Neural cell (in vitro differentiated cells): ENCODE measurements around the gene PIK3C2G.

Source experiments
- CTCF ChIP-seq: fragments of 450-650 bp; IDR thresholded peaks from 2 replicates; pipeline ENCODE4 v1.5.1; 2014; ENCODE audit warnings: antibody characterized with exemption, mild to moderate bottlenecking, moderate library complexity; ENCODE audit not compliant: poor library complexity, severe bottlenecking
- EP300 ChIP-seq: fragments of 450-650 bp; conservative IDR thresholded peaks from 2 replicates; pipeline ENCODE4 v1.6.1; 2014; ENCODE audit warnings: antibody characterized with exemption, mild to moderate bottlenecking, moderate library complexity; ENCODE audit not compliant: poor library complexity, severe bottlenecking
- POLR2AphosphoS5 ChIP-seq: IDR thresholded peaks from 2 replicates; pipeline ENCODE4 v1.6.1; 2012
- RAD21 ChIP-seq: fragments of 450-650 bp; conservative IDR thresholded peaks from 2 replicates; pipeline ENCODE4 v1.6.1; 2014; ENCODE audit warnings: antibody characterized with exemption, mild to moderate bottlenecking, moderate library complexity
- REST ChIP-seq: IDR thresholded peaks from 2 replicates; pipeline ENCODE4 v1.6.1; 2012; ENCODE audit warnings: borderline replicate concordance
- SMC3 ChIP-seq: fragments of 450-650 bp; conservative IDR thresholded peaks from 2 replicates; pipeline ENCODE4 v1.6.1; 2014; ENCODE audit warnings: antibody characterized with exemption, mild to moderate bottlenecking, moderate library complexity; ENCODE audit not compliant: poor library complexity
- TAF1 ChIP-seq: IDR thresholded peaks from 2 replicates; pipeline ENCODE4 v1.6.1; 2012; ENCODE audit warnings: low read depth

- TF ChIP-seq TAF1 (no peak), RAD21 (no peak), CTCF (no peak), EP300 (no peak), REST (no peak), POLR2AphosphoS5 (no peak), SMC3 (no peak)
Observed at GRCh38 chr12:18290386-18290785, 29.1 kb downstream of the PIK3C2G start.
